GM19025 (cell line): ENCODE measurements around the gene TPD52L2.
"Not testable (repeated sequence)": the region's sequence is repeated elsewhere in the genome, so short reads cannot be mapped to it uniquely, and the experiment has no call there.

Source experiments
- ATAC-seq: cut with Tn5 transposase; IDR thresholded peaks from one replicate; pipeline ENCODE4 v1.9.1; 2021; ENCODE audit warnings: mild to moderate bottlenecking, low read depth, moderate library complexity; ENCODE audit not compliant: unreplicated experiment

Gene TPD52L2

DNA sequence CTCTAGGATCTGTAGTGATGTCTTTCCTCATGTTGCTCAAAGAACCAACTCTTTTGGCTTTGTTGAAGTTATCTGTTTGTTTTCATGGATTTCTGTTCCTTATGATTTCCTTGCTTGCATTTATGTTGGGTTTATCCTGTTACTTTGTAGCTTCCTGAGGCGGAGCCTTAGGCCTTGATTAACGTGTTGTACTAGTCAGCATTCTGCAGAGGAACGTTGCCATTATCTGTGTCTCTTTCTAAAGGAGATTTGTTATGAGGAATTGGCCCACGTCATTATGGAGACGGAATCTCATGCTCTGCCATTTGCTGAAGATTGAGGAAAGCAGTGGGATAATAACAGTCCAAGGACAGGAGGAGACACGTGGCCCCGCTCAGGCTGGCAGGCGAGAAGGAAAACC is 61.2 kb downstream of the TPD52L2 start:
- ATAC-seq = no peak

GRCh38 chr20:63929071-63929470 is 64.0 kb downstream of the TPD52L2 start:
- no peak for ATAC-seq

DNA sequence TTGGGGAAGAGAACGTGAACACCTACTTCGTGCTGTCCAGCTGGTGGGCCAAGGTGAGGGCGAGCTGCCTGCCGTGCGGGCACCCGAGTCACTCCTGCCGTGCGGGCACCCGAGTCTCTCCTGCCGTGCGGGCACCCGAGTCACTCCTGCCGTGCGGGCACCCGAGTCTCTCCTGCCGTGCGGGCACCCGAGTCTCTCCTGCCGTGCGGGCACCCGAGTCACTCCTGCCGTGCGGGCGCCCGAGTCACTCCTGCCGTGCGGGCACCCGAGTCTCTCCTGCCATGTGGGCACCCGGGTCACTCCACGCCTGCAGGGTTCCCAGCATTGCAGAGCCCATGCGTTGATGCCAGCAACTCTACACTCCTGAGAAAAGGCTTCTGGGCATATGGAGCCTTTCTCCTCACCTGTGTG is 64.4 kb downstream of the TPD52L2 start:
- not testable (repeated sequence) for ATAC-seq

GRCh38 chr20:63930971-63931553 is 66.0 kb downstream of the TPD52L2 start:
- ATAC-seq = no peak

GRCh38 chr20:63931735-63932134 is 66.7 kb downstream of the TPD52L2 start:
- no peak for ATAC-seq

DNA sequence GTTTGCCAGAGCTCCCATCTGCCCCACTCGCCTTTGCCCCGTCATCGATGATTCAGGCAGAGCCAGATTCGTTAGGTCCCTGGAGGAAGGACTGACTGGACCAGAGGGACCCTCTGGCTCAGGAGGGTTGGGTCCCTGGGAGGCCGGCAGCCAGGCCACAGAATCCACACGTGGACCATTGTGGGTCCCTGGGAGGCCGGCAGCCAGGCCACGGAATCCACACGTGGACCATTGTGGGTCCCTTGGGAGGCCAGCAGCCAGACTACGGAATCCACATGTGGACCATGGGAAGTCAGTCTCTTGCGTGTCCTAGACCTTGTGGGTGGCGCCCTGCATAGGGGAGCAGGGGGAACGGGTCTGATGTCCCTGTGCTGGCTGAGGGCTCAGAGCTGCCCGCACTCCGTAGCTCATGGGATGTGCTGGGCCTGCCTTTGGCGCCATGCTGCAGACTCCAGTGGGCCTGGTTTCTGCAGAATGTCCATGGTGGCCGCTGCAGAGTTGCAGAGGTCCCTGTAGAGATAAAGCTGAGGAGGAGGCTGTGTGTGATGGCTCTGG is 67.6 kb downstream of the TPD52L2 start:
- ATAC-seq = no peak

DNA sequence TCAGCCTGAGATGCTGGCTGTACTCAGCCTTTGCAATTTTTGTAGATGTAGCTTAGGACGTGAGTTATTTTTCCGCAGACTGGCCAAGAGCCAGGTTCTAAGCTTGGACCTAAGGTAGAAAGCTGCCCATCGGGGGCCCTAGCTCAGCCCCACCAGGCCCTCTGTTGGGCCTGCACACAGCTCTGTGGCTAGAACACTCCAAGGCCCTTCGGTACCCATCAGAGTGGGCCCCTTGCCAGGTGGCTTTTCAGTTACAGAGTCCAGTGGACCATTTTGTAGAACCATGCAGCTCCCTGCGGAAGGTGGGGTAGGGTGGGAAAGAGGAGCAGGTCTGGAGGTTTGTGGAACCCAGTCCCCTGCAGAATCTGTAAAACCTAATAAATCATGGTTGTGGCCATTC is 68.6 kb downstream of the TPD52L2 start:
- ATAC-seq = no peak

DNA sequence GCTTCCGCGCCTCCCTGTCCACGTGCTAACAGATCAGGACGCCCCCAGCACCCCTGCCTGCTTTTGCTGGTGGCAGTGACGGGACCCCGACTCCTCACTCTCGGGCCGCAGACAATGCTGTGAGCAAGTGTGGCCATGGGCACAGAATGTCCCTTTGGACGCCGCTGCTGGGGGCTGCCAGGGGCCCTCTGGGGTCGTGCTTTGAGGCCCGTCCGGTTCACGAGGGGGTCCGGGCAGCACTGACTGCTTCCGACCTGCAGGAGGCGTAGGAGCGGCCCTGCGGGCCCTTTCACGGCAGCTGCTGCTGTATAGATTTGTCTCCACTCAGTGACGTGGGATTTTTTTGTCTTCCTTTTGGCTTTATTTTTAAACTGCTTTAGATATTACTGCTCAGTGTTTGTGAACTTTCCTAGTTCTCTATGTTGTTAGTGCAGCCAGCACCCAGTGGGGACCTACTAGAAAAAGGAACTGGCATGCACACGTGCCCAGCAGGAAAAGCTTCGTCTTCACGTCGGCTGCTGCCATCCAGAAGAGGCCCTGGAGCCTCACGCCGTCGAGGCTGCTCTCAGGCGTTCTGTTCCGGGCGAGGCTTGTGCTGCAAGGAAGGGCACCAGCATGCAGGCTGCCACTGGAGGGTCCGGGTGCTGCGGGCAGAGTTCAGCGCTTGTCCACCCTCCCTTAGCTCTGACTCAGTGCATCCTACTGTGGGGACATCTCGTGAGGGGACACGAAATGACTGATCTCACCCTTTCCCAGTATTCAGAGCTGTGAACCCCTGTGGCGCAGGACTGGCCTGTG is 69.4 kb downstream of the TPD52L2 start:
- ATAC-seq = no peak

- no peak for ATAC-seq
These were observed 70.4 kb downstream of the TPD52L2 start for GRCh38 chr20:63935447-63935846.

- ATAC-seq = no peak
These were observed 72.5 kb downstream of the TPD52L2 start for GRCh38 chr20:63937596-63937995.

DNA sequence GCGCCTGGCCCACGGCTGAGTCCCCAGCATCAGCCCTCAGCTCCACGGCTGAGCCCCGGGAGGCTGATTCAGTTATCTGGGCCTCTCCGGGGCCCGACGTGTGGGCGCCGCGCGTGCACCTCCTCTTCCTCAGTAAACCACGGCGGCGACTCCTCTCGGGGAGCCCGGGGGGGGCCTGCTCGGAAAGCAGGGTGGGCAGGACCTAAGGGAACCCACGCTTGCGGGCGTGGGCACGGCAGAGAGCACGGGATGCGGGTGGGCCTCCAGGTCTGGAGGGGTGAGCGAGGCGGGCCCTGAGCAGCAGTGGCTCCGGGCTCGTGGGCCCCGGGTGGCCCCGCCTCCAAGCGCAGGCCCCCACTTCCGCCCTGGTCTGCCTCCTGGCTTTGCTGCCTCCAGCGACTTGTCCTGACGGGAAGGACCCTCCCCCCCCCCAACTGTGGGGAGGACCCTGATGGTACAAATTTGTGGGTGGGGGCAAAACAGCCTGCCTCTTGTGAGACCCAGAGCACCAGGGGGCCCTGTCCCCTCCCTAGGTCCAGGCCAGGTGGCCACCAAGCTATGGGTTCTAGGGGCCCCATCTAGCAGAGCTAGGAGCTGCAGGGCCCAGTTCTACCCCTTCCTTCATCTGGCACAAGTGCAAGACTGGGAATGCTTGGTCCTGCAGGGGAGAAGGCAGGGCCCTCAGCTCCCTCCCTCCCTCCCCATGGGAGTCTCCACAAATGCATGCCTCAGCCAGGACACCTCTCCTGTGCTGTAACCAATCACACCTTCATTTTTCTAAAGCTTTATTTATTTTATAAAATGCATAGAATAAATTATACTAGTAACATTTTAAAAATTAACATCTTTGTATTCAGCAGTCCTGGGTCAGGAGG is 74.2 kb downstream of the TPD52L2 start:
- ATAC-seq = no peak

- no peak for ATAC-seq
These were observed 75.0 kb downstream of the TPD52L2 start for GRCh38 chr20:63940071-63940471.

DNA sequence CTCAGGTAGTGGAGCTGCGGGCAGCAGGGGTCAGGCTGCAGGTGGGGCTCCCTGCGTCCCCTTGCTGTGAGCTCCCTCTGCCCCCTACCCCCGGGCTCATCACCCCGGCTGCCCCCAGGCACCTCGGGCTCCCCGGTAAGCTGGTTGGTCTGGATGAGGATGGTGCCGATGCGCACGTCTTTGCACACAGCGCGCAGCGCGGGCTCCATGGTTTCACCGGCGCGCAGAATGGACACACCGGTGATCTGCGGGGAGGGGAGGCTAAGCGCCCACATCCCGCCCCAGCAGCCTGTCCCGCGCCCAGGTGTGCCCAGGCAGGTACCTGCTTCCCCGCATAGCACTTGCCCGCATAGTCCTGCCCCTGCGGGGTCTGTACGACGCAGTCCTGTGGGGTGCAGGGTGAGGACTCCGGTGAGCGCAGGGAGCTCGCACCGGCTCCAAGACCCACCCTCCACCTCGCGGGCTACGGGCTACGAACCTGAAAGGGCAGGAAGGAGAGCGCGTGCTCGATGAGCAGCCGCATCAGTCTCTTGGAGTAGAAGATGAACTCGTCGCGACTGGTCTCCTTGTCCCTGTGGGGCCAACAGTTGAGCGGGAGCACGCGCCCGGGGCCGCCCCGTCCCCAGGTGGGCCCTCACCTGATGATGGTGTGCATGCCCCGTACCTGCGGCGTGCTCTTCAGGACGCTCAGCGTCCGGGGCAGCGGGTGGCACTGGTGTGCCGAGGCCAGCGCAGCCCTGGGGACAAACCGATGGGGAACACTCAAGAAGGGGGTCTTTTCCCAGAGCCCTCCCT is 75.6 kb downstream of the TPD52L2 start:
- no peak for ATAC-seq
